ENCODE data around the gene CALML5. TPM values are rescaled to one million over a fixed set of nuclear protein-coding genes. Genes with fewer than 3 reads are reported as not detected.

CALML5 gene
- total RNA-seq, 1 experiment from 2014 or later: not detected

DNA sequence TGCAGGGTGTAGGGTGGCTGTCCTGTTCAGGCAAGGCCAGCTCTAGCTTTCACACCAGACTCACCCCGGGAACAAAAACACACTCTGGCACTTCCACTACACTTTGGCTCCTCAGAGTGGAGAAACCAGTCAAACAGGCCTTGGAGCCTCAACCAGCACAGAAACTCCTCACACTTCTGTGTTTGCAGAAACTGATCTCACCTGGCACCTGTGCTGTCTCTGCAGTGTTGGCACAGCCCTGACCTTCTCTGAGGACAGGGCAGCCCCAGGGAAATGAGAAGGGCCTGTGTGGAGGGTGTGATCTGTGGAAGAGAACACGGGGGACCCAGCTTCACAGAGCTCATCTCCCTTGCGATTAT is 4.1 kb upstream of the CALML5 start:
- H3K27ac ChIP-seq (ENCODE audit: low read depth, low read length): no peak overlapping the region
- H3K27me3 ChIP-seq (ENCODE audit: insufficient read depth, low read length): peaks cover 32% of the 10 kb centered on the region; the same call in 1 of the 2 replicates
- TF ChIP-seq ATF3 (IDR thresholded peaks at IDR 0.05): no peak
- ChIA-PET CTCF (no interaction called here), POLR2A (no interaction called here), RAD21 (ENCODE audit: low non-redundant PET in 1 of 2, low total read pairs in 2 of 2, uncharacterized antibody in 2 of 2, unreplicated experiment in 2 of 2) (no interaction called here)
- peaks cover 0 to 3% of the 10 kb centered on the region in 2 experiments; a peak in 1 of 4 replicates for H3K4me1 ChIP-seq (ENCODE audit: control insufficient read depth in 1 of 2, insufficient read depth in 2 of 2, low read length in 2 of 2)
- DNase-seq (ENCODE audit: low read depth, low spot score): no peak
- H2AFZ ChIP-seq (ENCODE audit: low read depth, low read length, poor library complexity, severe bottlenecking): no peak overlapping the region
- no peaks in the 10 kb centered on the region for H3K9me3 ChIP-seq (ENCODE audit: control insufficient read depth in 1 of 2, insufficient read depth in 1 of 2, low read depth in 1 of 2, low read length in 2 of 2)
- peak; percentile 35 for ATAC-seq
- no peak overlapping the region for H3K4me2 ChIP-seq (ENCODE audit: low read length)
- H3K4me3 ChIP-seq (replicated peaks in 1 of 2; ENCODE audit: low read depth in 1 of 2, low read length in 2 of 2): no peak overlapping the region
- no peaks in the 10 kb centered on the region for H3K79me2 ChIP-seq (ENCODE audit: insufficient read depth, low read length)
- H3K9ac ChIP-seq (ENCODE audit: low read length): no peak overlapping the region
- intact Hi-C loops (cut with micrococcal nuclease): no loop called here
- no TSS peak for BruUV-seq (replicated peaks)
- H3K9me2 ChIP-seq (ENCODE audit: insufficient read depth): no peaks in the 10 kb centered on the region
- no peaks in the 10 kb centered on the region for H4K20me1 ChIP-seq (ENCODE audit: insufficient read depth)
- H3K36me3 ChIP-seq (ENCODE audit: control insufficient read depth in 1 of 2, insufficient read depth in 2 of 2, low read length in 2 of 2): no peaks in the 10 kb centered on the region

GRCh38 chr10:5502571-5503476 is 3.5 kb upstream of the CALML5 start:
- ChIA-PET RAD21 (ENCODE audit: low non-redundant PET in 1 of 2, low total read pairs in 2 of 2, uncharacterized antibody in 2 of 2, unreplicated experiment in 2 of 2) (no interaction called here), CTCF (no interaction called here), POLR2A (no interaction called here)
- no TSS peak for BruUV-seq (replicated peaks)
- TF ChIP-seq SP1 (IDR thresholded peaks at IDR 0.05; ENCODE audit: low read depth) (no peak), CEBPB (IDR thresholded peaks at IDR 0.05; ENCODE audit: low read depth) (no peak), JUND (IDR thresholded peaks at IDR 0.05) (no peak), POLR2AphosphoS5 (IDR thresholded peaks at IDR 0.05; ENCODE audit: low read depth, low read length) (no peak), EZH2 (IDR thresholded peaks at IDR 0.05) (no peak), ELF1 (IDR thresholded peaks at IDR 0.05; ENCODE audit: borderline replicate concordance, low read depth) (no peak), ZFX (IDR thresholded peaks at IDR 0.05) (no peak)
- H3K4me2 ChIP-seq (ENCODE audit: low read length): no peak overlapping the region
- H3K27me3 ChIP-seq (ENCODE audit: insufficient read depth, low read length): peaks cover 32% of the 10 kb centered on the region; the same call in 1 of the 2 replicates
- H2AFZ ChIP-seq (ENCODE audit: low read depth, low read length, poor library complexity, severe bottlenecking): no peak overlapping the region
- no peak overlapping the region for H3K9ac ChIP-seq (ENCODE audit: low read length)
- intact Hi-C loops (cut with micrococcal nuclease): no loop called here
- no peaks in the 10 kb centered on the region for H3K9me3 ChIP-seq (ENCODE audit: control insufficient read depth in 1 of 2, insufficient read depth in 1 of 2, low read depth in 1 of 2, low read length in 2 of 2)
- H4K20me1 ChIP-seq (ENCODE audit: insufficient read depth): no peaks in the 10 kb centered on the region
- ATAC-seq: no peak
- H3K27ac ChIP-seq (ENCODE audit: low read depth, low read length): no peak overlapping the region
- no peaks in the 10 kb centered on the region for H3K36me3 ChIP-seq (ENCODE audit: control insufficient read depth in 1 of 2, insufficient read depth in 2 of 2, low read length in 2 of 2)
- H3K9me2 ChIP-seq (ENCODE audit: insufficient read depth): no peaks in the 10 kb centered on the region
- H3K79me2 ChIP-seq (ENCODE audit: insufficient read depth, low read length): no peaks in the 10 kb centered on the region
- H3K4me3 ChIP-seq (replicated peaks in 1 of 2; ENCODE audit: low read depth in 1 of 2, low read length in 2 of 2): no peak overlapping the region
- peaks cover 0 to 3% of the 10 kb centered on the region in 2 experiments; a peak in 1 of 4 replicates for H3K4me1 ChIP-seq (ENCODE audit: control insufficient read depth in 1 of 2, insufficient read depth in 2 of 2, low read length in 2 of 2)
- no peak for DNase-seq (ENCODE audit: low read depth, low spot score)

All from HCT116 (cell line).